ENCODE measurements around the gene PYURF.
A peak's percentile ranks its signal among the peaks of the same experiment; 100 is the strongest.

PYURF gene, protein sequence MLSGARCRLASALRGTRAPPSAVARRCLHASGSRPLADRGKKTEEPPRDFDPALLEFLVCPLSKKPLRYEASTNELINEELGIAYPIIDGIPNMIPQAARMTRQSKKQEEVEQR

DNA sequence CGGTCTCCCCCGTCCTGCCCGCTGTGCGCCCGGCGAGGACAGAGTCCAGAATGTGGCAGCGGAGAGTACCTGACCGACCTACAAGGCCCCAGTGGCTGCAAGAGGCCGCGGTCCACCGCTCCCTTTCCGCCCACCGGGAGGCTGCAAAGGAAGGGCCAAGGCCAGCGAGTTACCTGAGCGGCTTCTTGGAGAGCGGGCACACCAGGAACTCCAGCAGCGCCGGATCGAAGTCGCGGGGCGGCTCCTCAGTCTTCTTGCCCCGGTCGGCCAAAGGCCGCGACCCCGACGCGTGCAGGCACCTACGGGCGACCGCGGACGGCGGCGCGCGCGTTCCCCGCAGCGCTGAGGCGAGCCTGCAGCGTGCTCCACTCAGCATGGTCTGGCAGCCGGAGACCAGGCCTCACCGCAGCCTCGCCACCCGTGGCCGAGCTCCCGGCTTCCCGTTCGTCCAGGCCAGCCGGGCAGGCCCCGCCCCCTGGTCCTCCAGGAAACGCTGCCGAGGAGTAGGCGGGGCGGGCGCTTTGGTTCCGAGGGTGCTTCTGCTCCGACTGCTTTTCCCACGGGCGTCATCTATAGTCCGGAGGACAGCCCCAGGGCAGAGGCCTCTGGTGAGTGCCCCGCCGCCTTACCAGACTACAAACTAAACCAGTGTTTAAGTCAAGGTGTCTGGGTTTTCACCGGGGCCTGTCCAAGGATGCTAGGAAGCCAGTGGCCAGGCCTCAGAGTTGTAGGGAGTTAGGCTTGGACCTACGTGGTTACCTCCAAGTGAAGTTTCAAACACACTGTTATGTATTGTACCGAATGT is at the start of gene PYURF:
TSS of gene PYURF (minus strand) at position 452 of the 805 bp plus-strand sequence. CDS start at position 376, 76 bp downstream.
- peak; percentile 56 to 91 (median 75) for DNase-seq (ENCODE audit: low read depth in 3 of 3)

DNA sequence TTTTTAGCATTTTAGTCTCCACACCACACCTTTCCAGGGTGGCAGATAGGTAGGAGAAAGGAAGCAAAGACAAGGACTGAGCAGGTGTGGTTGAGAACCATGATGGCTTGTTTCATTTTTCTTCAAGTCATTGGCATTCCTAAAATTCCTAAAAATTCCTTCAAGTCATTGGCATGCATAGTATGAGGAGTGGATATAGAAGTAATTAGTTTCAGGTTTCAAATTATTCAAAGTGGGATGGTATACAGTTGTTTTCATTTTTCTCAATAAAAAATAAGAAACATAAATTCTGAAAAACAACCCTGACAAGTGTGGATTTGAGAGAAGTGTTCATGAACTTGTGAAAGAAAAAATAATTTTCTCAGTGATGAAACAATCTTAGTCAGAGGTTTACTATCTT is 46.4 kb upstream of the PYURF start:
- no peak for DNase-seq (ENCODE audit: low read depth in 3 of 3)

DNA sequence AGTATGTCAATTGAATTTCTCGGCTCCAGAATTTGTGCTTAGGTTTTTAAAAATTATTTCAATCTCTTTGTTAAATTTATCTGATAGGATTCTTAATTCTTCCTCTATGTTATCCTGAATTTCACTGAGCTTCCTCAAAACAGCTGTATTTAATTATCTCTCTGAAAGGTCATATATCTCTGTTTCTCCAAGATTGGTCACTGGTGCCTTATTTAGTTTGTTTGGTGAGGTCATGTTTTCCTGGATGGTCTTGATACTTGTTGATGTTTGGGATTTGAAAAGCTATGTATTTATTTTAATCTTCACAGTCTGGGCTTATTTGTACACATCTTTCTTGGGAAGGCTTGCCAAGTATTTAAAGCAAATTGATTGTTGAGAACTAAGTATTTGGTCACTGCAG is 44.0 kb upstream of the PYURF start:
- DNase-seq (ENCODE audit: low read depth in 3 of 3): no peak

GRCh38 chr4:88549815-88550214 is 26.2 kb upstream of the PYURF start:
- DNase-seq (ENCODE audit: low read depth in 3 of 3): no peak

DNA sequence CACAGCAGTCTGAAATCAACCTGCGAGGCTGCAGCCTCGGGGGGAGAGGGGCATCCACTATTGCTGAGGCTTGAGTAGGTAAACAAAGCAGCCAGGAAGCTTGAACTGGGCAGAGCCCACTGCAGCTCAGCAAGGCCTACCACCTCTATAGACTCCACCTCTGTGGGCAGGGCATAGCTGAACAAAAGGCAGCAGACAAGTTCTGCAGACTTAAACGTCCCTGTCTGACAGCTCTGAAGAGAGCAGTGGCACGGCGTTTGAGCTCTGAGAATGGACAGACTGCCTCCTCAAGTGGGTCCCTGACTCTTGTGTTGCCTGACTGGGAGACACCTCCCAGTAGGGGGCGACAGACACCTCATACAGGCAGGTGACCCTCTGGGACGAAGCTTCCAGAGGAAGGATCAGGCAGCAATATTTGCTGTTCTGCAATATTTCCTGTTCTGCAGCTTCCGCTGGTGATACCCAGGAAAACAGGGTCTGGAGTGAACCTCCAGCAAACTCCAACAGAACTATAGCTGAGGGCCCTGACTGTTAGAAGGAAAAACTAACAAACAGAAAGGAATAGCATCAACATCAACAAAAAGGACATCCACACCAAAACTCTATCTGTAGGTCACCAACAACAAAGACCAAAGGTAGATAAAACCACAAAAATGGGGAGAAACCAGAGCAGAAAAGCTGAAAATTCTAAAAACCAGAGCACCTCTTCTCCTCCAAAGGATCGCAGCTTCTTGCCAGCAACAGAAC is 15.9 kb upstream of the PYURF start:
- peak; percentile 53 to 75 (median 60) for DNase-seq (ENCODE audit: low read depth in 3 of 3)

GRCh38 chr4:88537709-88538108 is 14.1 kb upstream of the PYURF start:
- DNase-seq (ENCODE audit: low read depth in 3 of 3): no peak

GRCh38 chr4:88535090-88535755 is 11.6 kb upstream of the PYURF start:
- no peak for DNase-seq (ENCODE audit: low read depth in 3 of 3)

- DNase-seq (ENCODE audit: low read depth in 3 of 3): no peak
Observed at GRCh38 chr4:88533937-88534750, 10.6 kb upstream of the PYURF start.

GRCh38 chr4:88533088-88533790 is 9.7 kb upstream of the PYURF start:
- DNase-seq (ENCODE audit: low read depth in 3 of 3): no peak

DNA sequence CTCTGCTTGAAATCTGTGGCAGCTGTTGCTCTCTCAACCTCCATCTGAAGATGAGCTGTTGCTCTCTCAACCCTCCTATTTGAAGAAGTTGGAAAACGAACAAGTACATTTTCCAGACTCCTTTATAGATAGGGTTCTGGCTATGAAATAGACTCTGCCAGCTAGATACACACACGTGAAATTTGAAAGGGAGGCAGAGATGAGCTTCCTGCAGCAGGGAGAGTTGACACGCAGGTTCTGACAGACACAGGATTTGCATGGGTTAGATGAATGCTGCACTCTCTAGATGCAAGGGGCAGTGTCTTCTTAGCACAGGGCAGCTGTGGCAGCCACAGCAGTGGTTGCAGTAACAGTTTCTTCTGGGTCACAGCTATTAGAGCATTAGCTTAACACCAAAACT is 8.0 kb upstream of the PYURF start:
- DNase-seq (ENCODE audit: low read depth in 3 of 3): no peak

- DNase-seq (ENCODE audit: low read depth in 3 of 3): no peak
Observed at GRCh38 chr4:88528861-88529260, 5.3 kb upstream of the PYURF start.

DNA sequence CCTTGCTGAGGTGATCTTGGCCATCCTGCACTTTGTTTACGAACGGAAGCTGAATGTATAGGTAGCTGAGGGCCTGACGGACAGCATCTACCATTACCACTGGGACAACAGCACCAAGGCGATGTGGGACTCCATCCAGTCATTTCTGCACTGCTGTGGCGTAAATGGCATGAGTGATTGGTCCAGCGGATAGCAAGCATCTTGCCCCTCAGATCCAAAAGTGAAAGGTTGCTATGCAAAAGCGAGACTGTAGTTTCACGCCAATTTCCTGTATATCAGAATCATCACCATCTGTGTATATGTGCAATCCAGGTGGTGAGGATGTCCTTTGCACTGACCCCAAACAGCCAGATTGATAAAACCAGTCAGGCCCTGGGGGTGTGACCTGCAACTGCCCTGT is 4.2 kb upstream of the PYURF start:
- DNase-seq (ENCODE audit: low read depth in 3 of 3): no peak

DNA sequence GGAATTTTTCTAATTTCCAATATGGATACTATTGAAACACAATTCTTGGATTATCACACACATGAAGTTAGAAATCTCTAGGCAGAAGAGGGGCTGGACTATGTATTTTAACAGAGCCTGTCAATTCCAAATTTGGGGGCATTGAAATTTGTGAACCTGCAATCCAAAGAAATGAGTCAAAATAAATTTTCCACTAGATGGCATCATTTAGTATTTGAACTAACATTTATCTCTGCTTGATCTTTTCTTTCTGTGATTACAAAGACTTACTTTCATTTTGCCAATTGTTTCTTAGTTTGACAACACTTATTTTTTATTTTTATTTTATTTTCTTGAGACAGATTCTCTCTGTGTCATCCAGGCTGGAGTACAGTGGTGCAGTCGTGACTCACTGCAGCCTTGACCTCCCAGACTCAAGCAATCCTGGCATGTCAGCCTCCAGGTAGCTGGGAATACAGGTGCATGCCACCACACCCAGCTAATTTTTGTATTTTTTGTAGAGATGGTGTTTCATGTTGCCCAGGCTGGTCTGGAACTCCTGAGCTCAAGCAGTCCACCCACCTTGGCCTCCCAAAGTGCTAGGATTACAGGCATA is 2.7 kb upstream of the PYURF start:
- no peak for DNase-seq (ENCODE audit: low read depth in 3 of 3)

DNA sequence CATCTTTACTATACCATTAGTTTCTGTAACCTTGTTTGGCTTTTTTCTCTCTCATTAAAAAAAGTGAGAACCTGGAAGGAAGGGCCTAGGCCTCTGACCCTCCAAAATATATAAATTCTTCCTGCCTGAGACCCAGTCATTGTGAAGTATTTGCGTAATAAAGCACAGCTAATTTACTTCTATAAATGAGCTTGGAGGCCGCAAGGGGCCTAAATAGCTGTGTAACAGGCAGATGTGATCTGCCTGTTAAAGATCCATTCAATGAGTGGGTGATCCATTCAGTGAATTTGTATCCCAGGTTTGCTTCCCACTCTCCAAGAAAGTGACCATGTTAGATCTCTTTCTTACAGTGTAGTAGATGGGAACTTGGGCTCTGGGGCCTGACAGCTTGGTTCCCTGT is 595 bp upstream of the PYURF start:
- DNase-seq (ENCODE audit: low read depth in 3 of 3): no peak

DNA sequence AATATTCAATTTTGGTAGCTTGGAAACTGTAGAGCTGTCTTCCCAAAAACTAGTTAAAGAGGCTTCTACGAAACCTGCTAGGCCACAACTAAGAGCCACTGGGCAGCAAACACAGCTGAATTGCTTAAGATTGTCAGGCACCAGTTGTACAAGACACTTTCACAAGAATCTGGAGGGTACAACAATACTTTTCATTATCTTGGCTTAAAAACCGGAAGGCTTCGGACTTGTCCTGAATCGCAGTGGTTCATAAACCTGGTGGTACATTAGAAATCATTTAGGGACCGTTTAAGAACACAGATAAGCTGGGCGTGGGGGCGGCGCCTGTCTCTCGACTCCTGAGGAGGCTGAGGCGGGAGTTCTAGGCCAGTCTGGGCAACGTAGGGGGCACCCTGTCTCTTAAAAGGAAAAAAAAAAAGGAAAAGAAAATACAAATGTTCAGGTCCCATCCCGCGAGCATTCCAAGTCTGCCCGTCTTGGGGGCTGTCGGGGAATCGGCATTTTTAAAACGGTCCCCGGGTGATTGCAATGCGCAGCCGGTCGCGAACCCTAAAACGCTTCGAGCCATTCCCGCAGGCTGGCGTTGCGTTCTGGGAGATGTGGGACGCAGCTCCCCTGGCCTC is 763 bp downstream of the PYURF start:
- DNase-seq (ENCODE audit: low read depth in 3 of 3): peak in 1 of 3 experiments; percentile 30

GRCh38 chr4:88518911-88519310 is 4.7 kb downstream of the PYURF start:
- DNase-seq (ENCODE audit: low read depth in 3 of 3): no peak

GRCh38 chr4:88517825-88518224 is 5.8 kb downstream of the PYURF start:
- DNase-seq (ENCODE audit: low read depth in 3 of 3): no peak

GRCh38 chr4:88516746-88517145 is 6.8 kb downstream of the PYURF start:
- DNase-seq (ENCODE audit: low read depth in 3 of 3): no peak

DNA sequence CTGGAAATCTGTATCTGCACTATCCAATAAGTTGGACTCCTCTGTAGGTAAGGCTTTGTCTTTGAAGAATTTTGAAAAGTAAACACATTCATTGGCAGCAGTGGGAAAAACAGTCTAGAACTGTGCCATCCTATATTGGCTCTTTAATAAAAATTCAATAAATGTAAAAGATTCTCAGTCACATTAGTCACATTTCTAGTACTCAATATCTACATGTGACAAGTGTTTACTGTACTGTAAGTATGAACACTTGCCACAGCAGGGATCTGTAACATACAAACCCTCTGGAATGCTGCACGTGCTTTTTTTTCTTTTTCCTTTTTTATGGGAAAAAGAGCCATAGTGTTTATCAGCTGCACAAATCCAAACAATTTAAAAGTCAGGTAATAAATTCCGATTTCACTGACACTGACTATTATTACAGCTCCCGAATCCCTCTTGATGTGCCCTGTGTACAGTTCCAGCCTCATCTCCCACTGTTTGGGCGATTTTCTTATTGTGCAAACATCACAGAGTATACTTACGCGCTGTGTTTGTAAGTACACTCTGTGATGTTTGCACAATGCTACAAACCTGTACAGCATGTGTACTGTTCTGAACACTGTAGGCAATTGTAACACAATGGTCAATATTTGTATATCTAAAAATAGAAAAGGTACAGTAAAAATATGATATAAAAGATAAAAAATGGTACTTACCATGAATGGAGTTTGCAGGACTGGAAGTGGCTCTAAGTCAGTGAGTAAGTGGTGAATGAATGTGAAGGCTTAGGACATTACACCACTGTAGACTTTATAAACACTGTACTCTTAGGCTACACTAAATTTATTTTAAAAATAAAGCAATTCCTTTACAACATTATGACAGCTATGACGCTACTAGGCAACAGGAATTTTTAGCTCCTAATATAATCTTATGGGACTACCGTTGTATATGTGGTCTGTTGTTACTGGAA is 8.7 kb downstream of the PYURF start:
- DNase-seq (ENCODE audit: low read depth in 3 of 3): no peak
